Endothelial cell of umbilical vein (primary cell): ENCODE data around the gene MTFMT. TPM values are rescaled to one million over a fixed set of nuclear protein-coding genes. Genes with fewer than 3 reads are reported as not detected.

Source experiments
- BruUV-seq: library from RNA; stranded (reverse); fragments of 400-500 nt; replicated peaks from 2 replicates; lab custom pipeline; 2021; lab: Mats Ljungman, UMichigan
- CTCF ChIA-PET: fragments of 300-600, 350-600 bp; sonication (Branson Sonifier 250); formaldehyde crosslinking; loops from one replicate; lab custom pipeline; 2021; ENCODE audit warnings: antibody characterized with exemption, inconsistent platforms; lab: Charles Lee
- POLR2A ChIA-PET: fragments of 300-600, 350-600 bp; sonication (Branson Sonifier 250); formaldehyde crosslinking; loops from one replicate; lab custom pipeline; 2021; ENCODE audit warnings: antibody characterized with exemption, inconsistent platforms; lab: Charles Lee
- DNase-seq: peaks from one replicate; pipeline ENCODE4 v3.0.0-alpha.2; 2011; ENCODE audit warnings: low read depth, low spot score
- FAIRE-seq: peaks from 2 replicates; lab custom pipeline; 2011; peaks lifted over from hg19 to GRCh38; lab: Jason Lieb, UNC
- H2AFZ ChIP-seq: 2 replicates; pipeline ENCODE4 v1.6.0; 2012; ENCODE audit warnings: low read depth, low read length, control low read depth, inconsistent platforms
- H3K27ac ChIP-seq: 2 replicates; pipeline ENCODE4 v1.5.1; 2011; ENCODE audit warnings: low read depth, mild to moderate bottlenecking, control low read depth, low read length, moderate library complexity; ENCODE audit not compliant: insufficient read depth
- H3K27me3 ChIP-seq, 2 experiments: 2 replicates each; pipeline versions ENCODE4 v1.6.0 to v1.6.1; 2011; ENCODE audit warnings: low read length in 2 of 2, mixed read lengths in 1 of 2; ENCODE audit not compliant: control insufficient read depth in 2 of 2, insufficient read depth in 2 of 2
- H3K36me3 ChIP-seq, 2 experiments: 2 replicates in 1 of 2; 3 replicates in 1 of 2; pipeline ENCODE4 v1.5.1; 2011; ENCODE audit warnings: low read length in 2 of 2, mild to moderate bottlenecking in 1 of 2, moderate library complexity in 1 of 2; ENCODE audit not compliant: control insufficient read depth in 2 of 2, insufficient read depth in 2 of 2; ENCODE audit errors: extremely low read depth in 1 of 2
- H3K4me1 ChIP-seq: 3 replicates; pipeline ENCODE4 v1.5.1; 2011; ENCODE audit warnings: mild to moderate bottlenecking, low read length; ENCODE audit not compliant: control insufficient read depth, insufficient read depth; ENCODE audit errors: extremely low read depth
- H3K4me2 ChIP-seq: 2 replicates; pipeline ENCODE4 v1.6.1; 2011; ENCODE audit warnings: low read length, control low read depth, mixed read lengths; ENCODE audit not compliant: insufficient read depth
- H3K4me3 ChIP-seq, 3 experiments: fragments of 200-600 bp in 1 of 3; sonication (generic), shearing (Covaris generic) in 1 of 3; replicated peaks in 1 of 3; 2 replicates each; pipeline ENCODE4 v1.5.1; 2011 to 2016; ENCODE audit warnings: control low read depth in 3 of 3, low read length in 3 of 3, mild to moderate bottlenecking in 2 of 3, inconsistent platforms in 1 of 3, low read depth in 1 of 3, moderate library complexity in 1 of 3; ENCODE audit not compliant: insufficient read depth in 1 of 3
- H3K79me2 ChIP-seq: 2 replicates; pipeline ENCODE4 v1.6.0; 2012; ENCODE audit warnings: low read length, inconsistent platforms; ENCODE audit not compliant: control insufficient read depth, insufficient read depth
- H3K9ac ChIP-seq: replicated peaks from 2 replicates; pipeline ENCODE3; 2011; ENCODE audit warnings: low read length, control low read depth; ENCODE audit not compliant: insufficient read depth; ENCODE audit errors: extremely low read depth
- H3K9me1 ChIP-seq: replicated peaks from 3 replicates; pipeline ENCODE4 v1.6.0; 2011; ENCODE audit warnings: mild to moderate bottlenecking, low read length; ENCODE audit not compliant: control insufficient read depth, insufficient read depth; ENCODE audit errors: extremely low read depth
- H3K9me3 ChIP-seq: replicated peaks from 2 replicates; pipeline ENCODE4 v1.5.1; 2012; ENCODE audit warnings: low read length, inconsistent platforms; ENCODE audit not compliant: control insufficient read depth, insufficient read depth
- H4K20me1 ChIP-seq: replicated peaks from 2 replicates; pipeline ENCODE3; 2011; ENCODE audit warnings: mild to moderate bottlenecking, low read length; ENCODE audit not compliant: control insufficient read depth, insufficient read depth; ENCODE audit errors: extremely low read depth
- CTCF ChIP-seq, 2 donors: IDR thresholded peaks; 1 replicate in 1 of 2; 2 replicates in 1 of 2; pipeline ENCODE4 v1.5.1; 2011; ENCODE audit warnings: low read length in 2 of 2, mild to moderate bottlenecking in 2 of 2, moderate library complexity in 2 of 2, control low read depth in 1 of 2, inconsistent platforms in 1 of 2, low read depth in 1 of 2; ENCODE audit not compliant: insufficient read depth in 1 of 2; ENCODE audit errors: extremely low read depth in 1 of 2
- EZH2 ChIP-seq: IDR thresholded peaks from 2 replicates; pipeline ENCODE4 v1.6.1; 2012; ENCODE audit warnings: borderline replicate concordance, low read depth, mild to moderate bottlenecking, moderate library complexity, low read length, inconsistent platforms; ENCODE audit not compliant: severe bottlenecking
- FOS ChIP-seq: IDR thresholded peaks from 2 replicates; pipeline ENCODE4 v1.6.1; 2011; ENCODE audit warnings: mild to moderate bottlenecking, low read length, moderate library complexity, borderline replicate concordance; ENCODE audit not compliant: insufficient read depth
- GATA2 ChIP-seq: IDR thresholded peaks from 2 replicates; pipeline ENCODE4 v1.7.0; 2011; ENCODE audit warnings: low read depth, mild to moderate bottlenecking, moderate library complexity, mixed read lengths, low read length; ENCODE audit not compliant: insufficient read length, insufficient read depth
- JUN ChIP-seq: IDR thresholded peaks from 2 replicates; pipeline ENCODE4 v1.6.1; 2011; ENCODE audit warnings: borderline replicate concordance, low read depth; ENCODE audit not compliant: insufficient read length, insufficient read depth
- MYC ChIP-seq: IDR thresholded peaks from one replicate; pipeline ENCODE4 v1.6.1; 2011; ENCODE audit warnings: mild to moderate bottlenecking, low read depth, low read length
- POLR2A ChIP-seq: IDR thresholded peaks from 2 replicates; pipeline ENCODE4 v1.6.1; 2012; ENCODE audit warnings: low read depth, mild to moderate bottlenecking, control low read depth, low read length
- POLR2AphosphoS5 ChIP-seq: IDR thresholded peaks from 2 replicates; pipeline ENCODE4 v1.6.1; 2012; ENCODE audit warnings: low read depth, mild to moderate bottlenecking, control low read depth, low read length, moderate library complexity; ENCODE audit not compliant: insufficient read depth
- dilution Hi-C: fragments of 300-500 bp; cut with MboI; formaldehyde crosslinking; loops from one replicate; pipeline ENCODE4 v1.15.0; 2019; ENCODE audit warnings: low sequenced_read_pairs; ENCODE audit not compliant: extremely low pct_ligation_motif_present
- intact Hi-C: fragments of 100-400 bp; cut with micrococcal nuclease; formaldehyde crosslinking; loops from one replicate; pipeline ENCODE4 v1.10.0; 2022
- polyA plus RNA-seq, 4 experiments: library from polyadenylated mRNA; depleted of rRNA in 3 of 4; stranded (reverse) in 3 of 4; unstranded in 1 of 4; fragments of >200 nt; gene quantifications; 2 replicates each; pipeline versions ENCODE4 v1.2.1 to v1.2.3, GENCODE V29; 2011 to 2012; ENCODE audit warnings: missing spikeins in 1 of 4
- total RNA-seq: library from RNA; stranded (reverse); gene quantifications from 2 replicates; pipeline ENCODE4 v1.2.3, GENCODE V29; 2021
- TF ChIP-seq, protein P1 (sequence below): IDR thresholded peaks from 2 replicates; pipeline ENCODE4 v1.6.1; 2011; ENCODE audit not compliant: insufficient read depth, insufficient read length

The MTFMT gene
- total and polyA plus RNA-seq, 2 donors (not counting 3 experiments of a cell fraction or from before 2014, with no cell fraction given): 7.5 to 20.4 TPM

GRCh38 chr15:65052956-65053355 is 23.5 kb upstream of the MTFMT start:
- Histone ChIP-seq H3K4me2 (no peak overlapping the region), H4K20me1 (no peaks in the 10 kb centered on the region), H3K4me3 (no peak overlapping the region), H3K9me3 (no peaks in the 10 kb centered on the region), H3K9ac (no peak overlapping the region), H3K79me2 (no peaks in the 10 kb centered on the region), H3K9me1 (no peaks in the 10 kb centered on the region), H3K27me3 (no peaks in the 10 kb centered on the region), H3K4me1 (peaks cover 11% of the 10 kb centered on the region), H3K36me3 (no peaks in the 10 kb centered on the region), H3K27ac (no peak overlapping the region), H2AFZ (no peak overlapping the region)
- BruUV-seq: no TSS peak
- CTCF ChIA-PET: interaction anchor here (0.8 to 7.2 kb wide), 10 partner anchors 9 to 245 kb away, joined by 3 to 89 read pairs (median 5); partner anchors contain the start of gene KBTBD13
- FAIRE-seq (no peak), DNase-seq (no peak)
- dilution Hi-C loops: no loop called here
- intact Hi-C loops: no loop called here
- POLR2A ChIA-PET: no interaction called here
- TF ChIP-seq CTCF (IDR thresholded peaks at IDR 0.05; ENCODE audit: extremely low read depth in 1 of 2, insufficient read depth in 1 of 2, low read depth in 1 of 2, low read length in 2 of 2) (no peak), EZH2 (no peak), GATA2 (no peak), MYC (no peak), JUN (no peak), POLR2AphosphoS5 (no peak), POLR2A (no peak), FOS (no peak)
- TF ChIP-seq, protein P1, sequence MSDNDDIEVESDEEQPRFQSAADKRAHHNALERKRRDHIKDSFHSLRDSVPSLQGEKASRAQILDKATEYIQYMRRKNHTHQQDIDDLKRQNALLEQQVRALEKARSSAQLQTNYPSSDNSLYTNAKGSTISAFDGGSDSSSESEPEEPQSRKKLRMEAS: no peak
